Activated naive CD8-positive, alpha-beta T cell (primary cell): ENCODE results near the gene SETD1B.
"Not testable (repeated sequence)": the region's sequence is repeated elsewhere in the genome, so short reads cannot be mapped to it uniquely, and the experiment has no call there.

Experiments used
- H3K27ac Mint-ChIP-seq: one replicate; pipeline ENCODE4 v1.8.0; 2021; ENCODE audit warnings: mixed read lengths
- H3K27me3 Mint-ChIP-seq: one replicate; pipeline ENCODE4 v1.8.0; 2021; ENCODE audit warnings: mixed read lengths
- H3K36me3 Mint-ChIP-seq: one replicate; pipeline ENCODE4 v1.8.0; 2021; ENCODE audit warnings: mixed read lengths
- H3K4me1 Mint-ChIP-seq: one replicate; pipeline ENCODE4 v1.8.0; 2021; ENCODE audit warnings: low read depth, mixed read lengths
- H3K4me3 Mint-ChIP-seq: one replicate; pipeline ENCODE4 v1.8.0; 2021; ENCODE audit warnings: mild to moderate bottlenecking, mixed read lengths
- H3K9me3 Mint-ChIP-seq: one replicate; pipeline ENCODE4 v1.8.0; 2021; ENCODE audit warnings: low read depth, mixed read lengths

SETD1B gene

DNA sequence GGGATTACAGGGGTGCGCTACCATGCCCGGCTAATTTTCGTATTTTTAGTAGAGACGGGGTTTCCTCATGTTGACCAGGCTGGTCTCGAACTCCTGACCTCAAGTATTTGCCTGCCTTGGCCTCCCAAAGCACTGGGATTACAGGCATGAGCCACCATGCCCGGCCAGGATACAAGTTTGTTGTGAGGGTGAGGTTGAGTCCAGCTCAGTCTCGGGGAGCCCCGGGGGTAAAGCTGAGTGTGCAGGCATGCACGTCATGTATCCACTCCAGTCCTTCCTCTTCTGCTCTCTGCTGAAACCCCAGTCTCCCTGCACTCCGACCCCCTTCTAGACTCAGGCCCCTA, 54.5 kb downstream of the SETD1B start:
- no peaks in the 10 kb centered on the region for H3K4me1 Mint-ChIP-seq
- H3K27ac Mint-ChIP-seq: no peak overlapping the region
- no peak overlapping the region for H3K4me3 Mint-ChIP-seq
- no peaks in the 10 kb centered on the region for H3K9me3 Mint-ChIP-seq
- H3K36me3 Mint-ChIP-seq: peaks cover 3% of the 10 kb centered on the region
- no peaks in the 10 kb centered on the region for H3K27me3 Mint-ChIP-seq

DNA sequence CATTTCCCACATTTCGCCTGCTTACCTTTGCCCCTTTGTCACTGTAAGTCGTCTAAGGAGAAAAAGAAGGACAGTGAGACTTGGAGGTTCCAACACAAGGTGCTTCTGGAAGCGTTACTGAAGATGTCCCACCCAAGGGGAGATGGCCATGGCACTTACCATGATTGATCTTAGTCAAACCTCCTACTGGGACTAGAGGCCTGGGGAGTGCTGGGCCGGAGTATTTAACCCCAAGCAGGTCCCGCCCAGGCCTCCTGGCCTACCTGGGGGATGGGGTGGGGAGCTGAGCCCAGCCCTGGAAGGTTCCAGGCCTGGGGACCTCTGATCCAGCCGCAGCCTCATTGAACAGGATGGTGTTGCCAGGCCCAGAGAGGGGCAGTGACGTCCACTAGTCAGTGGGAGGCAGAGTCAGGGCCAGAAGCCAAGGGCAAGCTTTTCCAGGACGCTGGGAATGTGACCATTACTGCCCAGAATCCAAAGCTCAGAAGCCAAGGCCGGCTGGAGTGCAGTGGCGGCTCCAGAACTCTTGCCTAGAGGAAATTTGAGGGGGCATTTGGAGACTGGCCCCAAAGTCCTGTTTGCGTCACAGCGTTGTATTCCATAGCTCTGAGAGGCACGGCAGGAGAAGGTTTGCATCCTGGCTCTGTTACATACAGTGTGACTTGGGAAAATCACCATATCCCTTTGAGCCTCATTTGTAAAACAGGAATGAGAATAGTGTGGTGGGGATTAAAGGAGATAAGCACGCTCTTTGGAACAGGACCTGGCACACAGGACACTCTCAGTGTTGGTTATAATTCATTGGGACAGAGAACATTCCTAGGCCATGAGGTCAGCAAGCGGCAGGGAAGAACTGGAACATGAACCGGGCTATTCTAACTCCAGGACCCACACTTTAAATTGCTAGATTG, 55.1 kb downstream of the SETD1B start, which contains the start of gene HPD:
Gene HPD, minus strand, starts transcription at position 198 of the 911 bp plus-strand sequence. Its CDS starts 36 bp downstream, at position 162.
- Mint-ChIP-seq H3K27ac (no peak within 1 kb of the TSS), H3K9me3 (no peaks in the 10 kb centered on the region), H3K27me3 (no peaks in the 10 kb centered on the region), H3K36me3 (peaks cover 3% of the 10 kb centered on the region), H3K4me1 (no peaks in the 10 kb centered on the region), H3K4me3 (no peak within 1 kb of the TSS)

DNA sequence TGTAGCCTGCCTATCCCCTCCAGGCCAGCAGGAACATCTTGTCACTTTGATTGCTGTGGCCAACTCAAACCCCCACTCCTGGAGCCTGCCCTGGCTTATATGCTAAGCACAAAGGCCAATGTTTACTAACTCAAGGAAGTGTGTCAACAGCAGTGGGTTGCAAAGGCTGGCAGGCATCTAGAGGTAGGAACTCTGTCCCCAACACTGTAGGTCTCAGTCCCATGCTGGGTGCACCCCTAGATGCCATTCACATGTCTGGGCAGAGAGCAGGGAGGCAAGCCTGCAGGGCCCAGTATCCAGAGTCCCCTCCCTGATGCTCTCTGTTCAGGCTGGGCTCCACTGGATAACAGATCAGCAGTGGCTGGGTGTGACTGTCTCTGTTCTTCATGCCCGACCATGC, 56.4 kb downstream of the SETD1B start:
- H3K36me3 Mint-ChIP-seq: no peaks in the 10 kb centered on the region
- no peaks in the 10 kb centered on the region for H3K4me1 Mint-ChIP-seq
- H3K4me3 Mint-ChIP-seq: no peak overlapping the region
- H3K27me3 Mint-ChIP-seq: no peaks in the 10 kb centered on the region
- no peaks in the 10 kb centered on the region for H3K9me3 Mint-ChIP-seq
- H3K27ac Mint-ChIP-seq: no peak overlapping the region

DNA sequence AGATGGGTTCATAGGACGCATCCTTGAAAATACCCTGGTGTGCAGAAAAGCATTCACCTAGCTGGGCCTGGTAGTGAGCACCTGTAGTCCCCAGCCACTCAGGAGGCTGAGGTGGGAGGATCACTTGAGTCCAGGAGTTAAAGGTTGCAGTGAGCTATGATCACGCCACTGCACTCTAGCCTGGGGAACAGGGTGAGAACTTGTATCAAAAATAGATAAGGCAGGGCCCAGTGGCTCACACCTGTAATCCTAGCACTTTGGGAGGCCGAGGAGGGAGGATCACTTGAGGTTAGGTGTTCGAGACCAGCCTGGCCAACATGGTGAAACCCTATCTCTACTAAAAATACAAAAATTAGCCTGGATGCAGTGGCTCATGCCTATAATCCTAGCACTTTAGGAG, 56.9 kb downstream of the SETD1B start:
- H3K4me1 Mint-ChIP-seq, H3K36me3 Mint-ChIP-seq, H3K9me3 Mint-ChIP-seq, H3K27me3 Mint-ChIP-seq, H3K4me3 Mint-ChIP-seq, H3K27ac Mint-ChIP-seq: not testable (repeated sequence)

DNA sequence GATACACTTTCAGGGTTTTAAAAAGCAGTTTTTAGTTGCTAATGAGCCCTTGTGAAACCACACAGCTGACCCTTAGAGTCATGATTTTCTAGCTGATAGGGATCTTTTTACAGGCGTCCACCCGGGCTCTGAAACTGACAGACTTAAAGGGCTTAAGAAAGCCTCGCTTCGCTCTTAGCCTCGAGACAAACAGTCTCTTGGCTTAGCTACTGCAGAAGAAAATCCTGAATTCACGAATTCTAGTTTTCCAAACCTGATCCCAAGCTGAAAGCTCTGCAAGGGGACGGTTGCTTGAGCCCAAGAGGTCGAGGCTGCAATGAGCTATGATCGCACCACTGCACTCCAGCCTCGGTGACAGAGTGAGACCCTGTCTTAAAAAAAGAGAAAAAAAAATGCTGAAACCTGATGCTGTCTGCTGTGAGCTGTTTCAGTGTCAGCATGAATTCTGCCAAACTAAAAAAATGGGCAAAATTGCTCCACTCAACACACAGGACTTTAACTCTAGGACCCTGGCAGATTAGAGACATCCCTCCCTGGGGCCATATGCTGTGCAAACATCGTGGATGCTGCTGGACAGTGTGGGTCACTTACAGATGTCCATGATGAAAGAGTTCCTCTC, 57.9 kb downstream of the SETD1B start:
- no peaks in the 10 kb centered on the region for H3K27me3 Mint-ChIP-seq
- no peaks in the 10 kb centered on the region for H3K4me1 Mint-ChIP-seq
- H3K36me3 Mint-ChIP-seq: no peaks in the 10 kb centered on the region
- H3K4me3 Mint-ChIP-seq: no peak overlapping the region
- no peak overlapping the region for H3K27ac Mint-ChIP-seq
- H3K9me3 Mint-ChIP-seq: no peaks in the 10 kb centered on the region

DNA sequence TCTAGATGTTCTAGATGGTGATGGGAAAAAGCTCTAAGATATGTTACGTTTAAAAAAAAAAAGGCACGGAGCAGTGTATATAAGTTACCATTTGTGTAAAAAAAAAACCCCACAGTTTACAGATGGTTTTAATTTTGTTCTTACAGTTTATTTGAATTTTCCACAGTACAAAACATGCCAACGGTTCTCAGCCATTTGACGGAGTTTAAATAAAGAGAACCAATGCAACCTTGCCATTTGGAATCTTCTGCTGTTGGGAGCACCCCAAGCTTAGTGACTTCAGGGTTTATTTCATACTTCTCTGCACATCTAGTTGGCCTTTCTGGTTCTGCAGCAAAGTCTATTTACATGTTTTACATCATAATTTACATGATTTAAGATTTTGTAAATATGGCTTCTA, 62.5 kb downstream of the SETD1B start:
- no peaks in the 10 kb centered on the region for H3K4me1 Mint-ChIP-seq
- H3K9me3 Mint-ChIP-seq: no peaks in the 10 kb centered on the region
- H3K36me3 Mint-ChIP-seq: no peaks in the 10 kb centered on the region
- no peak overlapping the region for H3K27ac Mint-ChIP-seq
- H3K27me3 Mint-ChIP-seq: no peaks in the 10 kb centered on the region
- H3K4me3 Mint-ChIP-seq: no peak overlapping the region

DNA sequence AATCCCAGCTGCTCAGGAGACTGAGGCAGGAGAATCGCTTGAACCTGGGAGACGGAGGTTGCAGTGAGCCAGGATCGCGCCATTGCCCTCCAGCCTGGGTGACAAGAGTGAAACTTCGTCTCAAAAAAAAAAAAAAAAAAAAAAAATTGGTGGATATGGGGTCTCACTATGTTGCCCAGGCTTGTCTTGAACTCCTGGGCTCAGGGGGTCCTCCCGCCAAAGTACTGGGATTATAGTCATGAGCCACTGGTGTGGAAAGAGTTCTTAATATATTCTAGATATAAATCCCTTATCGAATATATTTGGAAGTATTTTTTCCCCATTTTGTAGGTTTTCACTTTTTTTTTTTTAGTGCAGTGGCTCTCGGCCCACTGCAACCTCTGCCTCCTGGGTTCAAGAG, 65.4 kb downstream of the SETD1B start:
- H3K27ac Mint-ChIP-seq, H3K9me3 Mint-ChIP-seq, H3K4me3 Mint-ChIP-seq, H3K4me1 Mint-ChIP-seq, H3K27me3 Mint-ChIP-seq, H3K36me3 Mint-ChIP-seq: not testable (repeated sequence)

DNA sequence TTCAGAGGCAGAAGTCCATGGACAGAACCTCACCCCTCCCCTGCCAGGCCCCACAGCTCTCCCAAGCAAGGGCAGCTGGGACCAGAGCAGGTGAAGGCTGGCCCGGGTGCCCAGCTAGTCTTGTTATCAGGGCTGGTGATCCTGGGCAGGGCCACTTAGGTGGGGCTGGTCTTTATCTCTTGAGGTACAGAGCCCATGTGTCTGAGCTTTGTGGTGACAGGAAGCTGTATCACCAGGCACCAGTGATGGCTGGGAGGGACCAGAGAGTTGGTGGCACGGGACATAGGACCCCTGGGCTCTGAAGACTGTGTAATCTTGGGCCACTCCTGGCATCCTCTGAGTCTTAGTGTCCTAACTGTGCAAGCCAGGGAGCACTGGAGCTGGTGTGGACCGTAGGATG, 67.7 kb downstream of the SETD1B start:
- H3K27me3 Mint-ChIP-seq: no peaks in the 10 kb centered on the region
- H3K4me3 Mint-ChIP-seq: no peak overlapping the region
- H3K27ac Mint-ChIP-seq: no peak overlapping the region
- H3K4me1 Mint-ChIP-seq: no peaks in the 10 kb centered on the region
- H3K9me3 Mint-ChIP-seq: no peaks in the 10 kb centered on the region
- no peaks in the 10 kb centered on the region for H3K36me3 Mint-ChIP-seq

DNA sequence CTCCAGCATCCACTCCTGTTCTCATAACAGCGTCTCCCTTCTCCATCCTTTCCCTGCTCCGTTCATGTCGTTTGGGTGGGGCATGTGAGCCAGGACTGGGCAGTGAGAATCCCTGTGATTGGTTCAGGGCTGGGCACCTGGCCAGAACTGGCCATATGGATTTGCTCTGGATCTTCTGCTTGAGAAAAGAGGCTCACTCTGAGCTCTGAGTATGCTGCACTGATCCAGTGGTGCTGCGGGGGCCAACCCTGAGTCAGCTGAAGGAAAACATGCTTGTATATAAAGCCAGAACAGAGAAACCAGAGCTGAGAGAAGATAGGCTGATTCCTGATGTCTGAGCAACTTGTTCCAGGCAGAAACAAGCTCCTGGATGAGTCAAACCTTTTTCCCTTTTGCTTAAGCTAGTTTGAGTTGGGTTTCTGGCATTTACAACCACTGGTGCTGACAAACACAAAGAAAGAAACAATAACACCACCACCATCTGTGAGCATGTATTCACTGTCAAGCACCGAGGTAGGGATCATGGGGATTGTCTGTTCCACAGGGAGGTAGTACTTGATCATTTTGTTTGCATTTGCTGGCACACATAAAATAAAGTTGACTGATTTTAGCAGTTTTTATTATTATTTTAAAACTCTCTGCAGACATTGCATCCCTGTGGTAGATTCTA, 68.9 kb downstream of the SETD1B start:
- H3K9me3 Mint-ChIP-seq: no peaks in the 10 kb centered on the region
- H3K4me1 Mint-ChIP-seq: no peaks in the 10 kb centered on the region
- no peaks in the 10 kb centered on the region for H3K27me3 Mint-ChIP-seq
- H3K27ac Mint-ChIP-seq: no peak overlapping the region
- H3K4me3 Mint-ChIP-seq: no peak overlapping the region
- no peaks in the 10 kb centered on the region for H3K36me3 Mint-ChIP-seq

DNA sequence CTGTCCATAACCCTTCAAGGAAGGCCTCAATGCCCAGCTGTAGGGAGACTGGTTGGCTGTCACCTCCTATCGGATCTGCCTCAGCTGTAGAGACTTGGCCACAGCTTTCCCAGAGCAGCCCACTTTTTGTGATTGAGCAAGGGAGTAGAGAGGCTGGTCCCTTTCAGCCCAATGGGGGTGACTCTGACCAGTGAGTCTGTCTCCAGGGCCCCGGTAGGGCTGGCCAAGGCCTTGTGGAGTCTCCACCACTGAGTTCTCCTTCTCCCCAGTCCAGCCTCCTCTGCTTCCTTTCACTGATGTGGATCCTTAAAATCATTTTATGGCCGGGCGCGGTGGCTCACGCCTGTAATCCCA, 69.4 kb downstream of the SETD1B start:
- no peaks in the 10 kb centered on the region for H3K36me3 Mint-ChIP-seq
- H3K9me3 Mint-ChIP-seq: no peaks in the 10 kb centered on the region
- no peaks in the 10 kb centered on the region for H3K4me1 Mint-ChIP-seq
- no peak overlapping the region for H3K4me3 Mint-ChIP-seq
- no peaks in the 10 kb centered on the region for H3K27me3 Mint-ChIP-seq
- H3K27ac Mint-ChIP-seq: no peak overlapping the region

DNA sequence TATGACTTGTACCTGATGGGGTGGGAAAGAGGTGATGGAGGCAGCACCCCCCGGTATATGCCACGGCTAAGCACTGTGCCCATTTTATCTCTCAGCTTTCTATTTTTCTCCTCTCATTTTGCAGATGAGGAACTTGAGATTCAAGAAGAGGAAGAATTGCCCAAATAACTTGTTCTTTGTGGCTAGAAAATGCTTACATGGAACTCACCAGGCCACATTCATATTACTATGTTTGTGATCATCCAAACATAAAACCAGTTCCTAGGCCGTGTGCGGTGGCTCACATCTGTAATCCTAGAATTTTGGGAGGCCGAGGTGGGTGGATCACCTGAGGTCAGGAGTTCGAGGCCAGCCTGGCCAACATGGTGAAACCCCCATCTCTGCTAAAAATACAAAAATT, 70.3 kb downstream of the SETD1B start:
- Mint-ChIP-seq H3K36me3 (no peaks in the 10 kb centered on the region), H3K4me1 (no peaks in the 10 kb centered on the region), H3K9me3 (no peaks in the 10 kb centered on the region), H3K4me3 (no peak overlapping the region), H3K27me3 (no peaks in the 10 kb centered on the region), H3K27ac (no peak overlapping the region)

DNA sequence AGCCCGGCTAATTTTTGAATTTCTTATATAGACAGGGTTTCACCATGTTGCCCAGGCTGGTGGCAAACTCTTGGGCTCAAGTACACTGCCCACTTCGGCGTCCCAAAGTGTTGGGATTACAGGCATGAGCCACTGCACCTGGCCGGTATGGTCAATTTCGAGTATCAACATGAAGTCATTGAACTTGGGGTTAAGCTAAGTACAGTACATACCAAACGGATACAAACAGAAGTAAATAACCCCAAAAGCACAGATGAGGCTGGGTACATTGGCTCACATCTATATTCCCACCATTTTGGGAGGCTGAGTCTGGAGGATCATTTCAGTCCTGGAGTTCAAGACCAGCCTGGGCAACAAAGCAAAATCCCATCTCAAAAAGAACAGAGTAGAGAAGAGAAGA, 71.8 kb downstream of the SETD1B start:
- Mint-ChIP-seq H3K27ac (no peak overlapping the region), H3K36me3 (no peaks in the 10 kb centered on the region), H3K4me3 (no peak overlapping the region), H3K4me1 (no peaks in the 10 kb centered on the region), H3K9me3 (no peaks in the 10 kb centered on the region), H3K27me3 (no peaks in the 10 kb centered on the region)

DNA sequence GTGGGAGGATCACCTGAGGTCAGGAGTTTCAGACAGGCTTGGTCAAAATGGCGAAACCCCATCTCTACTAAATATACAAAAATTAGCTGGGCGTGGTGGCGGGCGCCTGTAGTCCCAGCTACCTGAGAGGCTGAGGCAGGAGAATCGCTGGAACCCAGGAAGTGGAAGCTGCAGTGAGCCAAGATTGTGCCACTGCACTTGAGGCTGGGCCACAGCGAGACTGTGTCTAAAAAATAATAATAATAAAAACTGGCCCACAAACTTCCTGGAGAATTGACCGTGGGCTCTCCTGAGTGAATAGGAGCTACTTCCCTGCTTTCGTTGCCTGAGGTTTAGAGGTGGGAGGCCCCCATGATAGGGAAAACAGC, 72.3 kb downstream of the SETD1B start:
- H3K4me3 Mint-ChIP-seq, H3K36me3 Mint-ChIP-seq: not testable (repeated sequence)

More for the DNA sequence above, 72.3 kb downstream of the SETD1B start:
- H3K27me3 Mint-ChIP-seq, H3K9me3 Mint-ChIP-seq, H3K27ac Mint-ChIP-seq, H3K4me1 Mint-ChIP-seq: not testable (repeated sequence)
